Measurements from ENCODE around the gene EHBP1L1. TPM values are rescaled to one million over a fixed set of nuclear protein-coding genes. Genes with fewer than 3 reads are reported as not detected.

Gene EHBP1L1
- total and polyA plus RNA-seq, 2 of the 13 experiments (the other 11 are each of a cell fraction or from before 2014, with no cell fraction given), result 8.3 to 10.6 TPM

DNA sequence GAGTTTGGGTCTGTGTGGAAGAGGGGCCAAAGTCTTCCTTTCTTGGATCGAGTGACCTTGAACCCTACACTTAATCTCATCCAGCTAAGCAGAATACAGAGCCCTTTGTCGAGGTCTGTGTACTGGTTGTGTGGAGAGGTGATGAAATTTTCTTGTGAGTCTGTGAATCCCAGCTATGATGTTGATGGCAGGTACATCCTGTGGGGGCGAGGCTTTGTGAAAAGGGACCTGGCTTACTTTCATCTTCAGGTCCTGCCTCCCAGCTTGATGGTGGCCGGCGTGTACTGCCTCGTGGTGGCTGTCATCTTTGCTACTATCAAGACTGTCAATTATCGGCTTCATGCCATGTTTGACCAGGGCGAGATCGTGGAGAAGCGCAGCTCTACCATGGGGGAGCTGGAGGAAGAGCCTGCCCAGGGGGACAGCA, 40.7 kb downstream of the EHBP1L1 start (continued):
- TF ChIP-seq ZBED4 (CRISPR knock-in tag; IDR thresholded peaks at IDR 0.05; ENCODE audit: borderline replicate concordance), result peak; percentile 25; the same call in 1 of the 2 replicates
- TF ChIP-seq NR2C2 (CRISPR knock-in tag; IDR thresholded peaks at IDR 0.05; ENCODE audit: borderline replicate concordance), result peak; percentile 69; the same call in 1 of the 2 replicates
- TF ChIP-seq ZBTB20 (CRISPR knock-in tag; IDR thresholded peaks at IDR 0.05; ENCODE audit: borderline replicate concordance, low read depth), result no peak
- TF ChIP-seq MEIS1 (CRISPR knock-in tag; IDR thresholded peaks at IDR 0.05; ENCODE audit: borderline replicate concordance), result no peak
- peak; percentile 84 for TF ChIP-seq CEBPG (CRISPR knock-in tag; IDR thresholded peaks at IDR 0.05)
- TF ChIP-seq SETDB1 (CRISPR knock-in tag; IDR thresholded peaks at IDR 0.05; ENCODE audit: borderline replicate concordance), result no peak
- no peak for TF ChIP-seq CREB1 (IDR thresholded peaks at IDR 0.05)
- TF ChIP-seq CREB1 (CRISPR knock-in tag; IDR thresholded peaks at IDR 0.05), result peak; percentile 25; the same call in 1 of the 2 replicates
- TF ChIP-seq THAP11 (CRISPR knock-in tag; IDR thresholded peaks at IDR 0.05), result 0 out of 2 replicates have a peak, but pooled peaks have one; percentile 30
- TF ChIP-seq ZNF563 (CRISPR knock-in tag; IDR thresholded peaks at IDR 0.05), result peak; percentile 61; the same call in 1 of the 2 replicates
- no peak for TF ChIP-seq MAF1 (CRISPR knock-in tag; IDR thresholded peaks at IDR 0.05; ENCODE audit: borderline replicate concordance)
- TF ChIP-seq RARG (CRISPR knock-in tag; IDR thresholded peaks at IDR 0.05; ENCODE audit: low read depth), result no peak
- no peak for TF ChIP-seq ZNF788 (CRISPR knock-in tag; IDR thresholded peaks at IDR 0.05; ENCODE audit: borderline replicate concordance)
- TF ChIP-seq, protein P1, sequence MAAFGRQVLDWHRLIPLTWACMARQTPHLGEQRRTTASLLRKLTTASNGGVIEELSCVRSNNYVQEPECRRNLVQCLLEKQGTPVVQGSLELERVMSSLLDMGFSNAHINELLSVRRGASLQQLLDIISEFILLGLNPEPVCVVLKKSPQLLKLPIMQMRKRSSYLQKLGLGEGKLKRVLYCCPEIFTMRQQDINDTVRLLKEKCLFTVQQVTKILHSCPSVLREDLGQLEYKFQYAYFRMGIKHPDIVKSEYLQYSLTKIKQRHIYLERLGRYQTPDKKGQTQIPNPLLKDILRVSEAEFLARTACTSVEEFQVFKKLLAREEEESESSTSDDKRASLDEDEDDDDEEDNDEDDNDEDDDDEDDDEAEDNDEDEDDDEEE (CRISPR knock-in tag; IDR thresholded peaks at IDR 0.05), result no peak
- peak; percentile 68 for TF ChIP-seq RXRA (CRISPR knock-in tag; IDR thresholded peaks at IDR 0.05)
- peak; percentile 80 for TF ChIP-seq GATAD2A (CRISPR knock-in tag; IDR thresholded peaks at IDR 0.05)
- TF ChIP-seq ZC3H13 (CRISPR knock-in tag; IDR thresholded peaks at IDR 0.05), result 0 out of 2 replicates have a peak, but pooled peaks have one; percentile 74
- TF ChIP-seq, protein P2, sequence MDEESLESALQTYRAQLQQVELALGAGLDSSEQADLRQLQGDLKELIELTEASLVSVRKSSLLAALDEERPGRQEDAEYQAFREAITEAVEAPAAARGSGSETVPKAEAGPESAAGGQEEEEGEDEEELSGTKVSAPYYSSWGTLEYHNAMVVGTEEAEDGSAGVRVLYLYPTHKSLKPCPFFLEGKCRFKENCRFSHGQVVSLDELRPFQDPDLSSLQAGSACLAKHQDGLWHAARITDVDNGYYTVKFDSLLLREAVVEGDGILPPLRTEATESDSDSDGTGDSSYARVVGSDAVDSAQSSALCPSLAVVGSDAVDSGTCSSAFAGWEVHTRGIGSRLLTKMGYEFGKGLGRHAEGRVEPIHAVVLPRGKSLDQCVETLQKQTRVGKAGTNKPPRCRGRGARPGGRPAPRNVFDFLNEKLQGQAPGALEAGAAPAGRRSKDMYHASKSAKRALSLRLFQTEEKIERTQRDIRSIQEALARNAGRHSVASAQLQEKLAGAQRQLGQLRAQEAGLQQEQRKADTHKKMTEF (CRISPR knock-in tag; IDR thresholded peaks at IDR 0.05), result peak; percentile 6; the same call in 1 of the 2 replicates
- no peak for TF ChIP-seq TRAFD1 (CRISPR knock-in tag; IDR thresholded peaks at IDR 0.05; ENCODE audit: borderline replicate concordance)
- no peak for TF ChIP-seq EEA1 (CRISPR knock-in tag; IDR thresholded peaks at IDR 0.05; ENCODE audit: borderline replicate concordance)
- peak; percentile 35; the same call in 1 of the 2 replicates for TF ChIP-seq ZNF136 (CRISPR knock-in tag; IDR thresholded peaks at IDR 0.05; ENCODE audit: low read depth)

Data from HepG2 (cell line).